Measurements from ENCODE around the gene BEND6. TPM values are rescaled to one million over a fixed set of nuclear protein-coding genes. Genes with fewer than 3 reads are reported as not detected.

The BEND6 gene
- total RNA-seq, 1 experiment from 2014 or later: 1.4 TPM

GRCh38 chr6:56946368-56946767 lies 8.5 kb upstream of the BEND6 start:
- Histone ChIP-seq H2BK15ac (ENCODE audit: low read depth, low read length) (no peak overlapping the region), H3K9me3 (ENCODE audit: control insufficient read depth, low read depth, low read length) (no peaks in the 10 kb centered on the region), H3K27ac (ENCODE audit: insufficient read length, low read depth, low read length) (no peak overlapping the region), H3K79me1 (ENCODE audit: insufficient read depth, low read depth, low read length, poor library complexity, severe bottlenecking) (no peaks in the 10 kb centered on the region), H4K5ac (ENCODE audit: insufficient read length, low read depth, low read length) (no peak overlapping the region), H2BK5ac (ENCODE audit: insufficient read length, low read length) (no peak overlapping the region), H4K8ac (replicated peaks; ENCODE audit: insufficient read length, low read depth, low read length) (no peak overlapping the region), H3T11ph (ENCODE audit: low read length) (no peak overlapping the region), H3K4me1 (ENCODE audit: insufficient read depth, low read length) (no peaks in the 10 kb centered on the region), H3K4ac (ENCODE audit: low read depth, low read length) (no peak overlapping the region), H4K20me1 (ENCODE audit: control insufficient read depth, insufficient read depth, insufficient read length) (no peaks in the 10 kb centered on the region), H2AK5ac (ENCODE audit: insufficient read length, low read length) (no peak overlapping the region), H3K23ac (ENCODE audit: insufficient read length, low read depth, low read length) (no peak overlapping the region), H3K14ac (ENCODE audit: insufficient read depth, low read length) (no peak overlapping the region), H3K23me2 (ENCODE audit: insufficient read length, low read depth, low read length, poor library complexity, severe bottlenecking) (no peaks in the 10 kb centered on the region), H3K18ac (ENCODE audit: insufficient read length, low read depth, low read length) (no peak overlapping the region), H3K4me2 (ENCODE audit: insufficient read depth, insufficient read length, low read length) (no peak overlapping the region), H3K9ac (ENCODE audit: extremely low read depth, insufficient read length, low read length) (no peak overlapping the region), H2AFZ (ENCODE audit: low read length) (no peak overlapping the region), H2BK120ac (ENCODE audit: low read depth, low read length, poor library complexity, severe bottlenecking) (no peak overlapping the region), H3K79me2 (ENCODE audit: insufficient read depth, low read length) (no peaks in the 10 kb centered on the region), H2BK12ac (ENCODE audit: insufficient read length, low read depth, low read length) (no peak overlapping the region), H4K91ac (ENCODE audit: insufficient read length, low read depth, low read length) (no peak overlapping the region), H2BK20ac (ENCODE audit: low read depth, low read length, poor library complexity, severe bottlenecking) (no peak overlapping the region), H3K27me3 (ENCODE audit: insufficient read depth, low read length) (no peaks in the 10 kb centered on the region), H3K56ac (ENCODE audit: insufficient read length, low read depth, low read length) (no peak overlapping the region)
- H3K27me3 Mint-ChIP-seq (ENCODE audit: low read depth): no peaks in the 10 kb centered on the region
- peaks cover 2 to 8% (median 6%) of the 10 kb centered on the region in 3 experiments; a peak in 4 of 7 replicates for H3K36me3 Mint-ChIP-seq (ENCODE audit: insufficient read depth in 1 of 3, low read depth in 3 of 3)
- no peak overlapping the region for H3K4me3 Mint-ChIP-seq
- DNase-seq: no peak
- WGBS (ENCODE audit: extremely low coverage, insufficient read length, low lambda C conversion rate): no CpG with 5 or more reads among the region's 2 CpGs
- H3K4me1 Mint-ChIP-seq: no peaks in the 10 kb centered on the region
- TF ChIP-seq CTCF (conservative IDR thresholded peaks at IDR 0.05): no peak
- H3K27ac Mint-ChIP-seq: no peak overlapping the region
- H3K9me3 Mint-ChIP-seq: peaks cover 6% of the 10 kb centered on the region in 2 experiments; a peak in 3 of 5 replicates
